ENCODE measurements around the gene SPIN2B.
"Not testable (repeated sequence)": the region's sequence is repeated elsewhere in the genome, so short reads cannot be mapped to it uniquely, and the experiment has no call there.

Gene SPIN2B

GRCh38 chrX:57117566-57117965 is 3.8 kb downstream of the SPIN2B start:
- not testable (repeated sequence) for H3K4me3 Mint-ChIP-seq, H3K27ac Mint-ChIP-seq, H3K27me3 Mint-ChIP-seq, ATAC-seq, H3K9me3 Mint-ChIP-seq
- Mint-ChIP-seq H3K36me3 (peaks cover 21% of the 10 kb centered on the region), H3K4me1 (peaks cover 24% of the 10 kb centered on the region)

GRCh38 chrX:57104921-57105398 is 16.4 kb downstream of the SPIN2B start:
- Mint-ChIP-seq H3K4me1 (no peaks in the 10 kb centered on the region), H3K4me3 (no peak overlapping the region), H3K27ac (no peak overlapping the region), H3K36me3 (peaks cover 41% of the 10 kb centered on the region), H3K9me3 (peaks cover 2% of the 10 kb centered on the region), H3K27me3 (no peaks in the 10 kb centered on the region)
- no peak for ATAC-seq

- Mint-ChIP-seq H3K27ac (no peak overlapping the region), H3K4me3 (no peak overlapping the region), H3K4me1 (no peaks in the 10 kb centered on the region), H3K9me3 (peaks cover 5% of the 10 kb centered on the region), H3K27me3 (no peaks in the 10 kb centered on the region), H3K36me3 (peaks cover 41% of the 10 kb centered on the region)
- no peak for ATAC-seq
Measured at GRCh38 chrX:57104406-57104805, 16.9 kb downstream of the SPIN2B start.

GRCh38 chrX:57103489-57103888 is 17.9 kb downstream of the SPIN2B start:
- no peak overlapping the region for H3K4me3 Mint-ChIP-seq
- no peaks in the 10 kb centered on the region for H3K4me1 Mint-ChIP-seq
- no peak for ATAC-seq
- H3K27me3 Mint-ChIP-seq, result no peaks in the 10 kb centered on the region
- H3K36me3 Mint-ChIP-seq, result peaks cover 42% of the 10 kb centered on the region
- H3K27ac Mint-ChIP-seq, result no peak overlapping the region
- peaks cover 5% of the 10 kb centered on the region for H3K9me3 Mint-ChIP-seq

GRCh38 chrX:57102918-57103317 is 18.4 kb downstream of the SPIN2B start:
- H3K9me3 Mint-ChIP-seq, H3K27ac Mint-ChIP-seq, H3K27me3 Mint-ChIP-seq, H3K4me3 Mint-ChIP-seq, ATAC-seq, H3K4me1 Mint-ChIP-seq: not testable (repeated sequence)
- peaks cover 48% of the 10 kb centered on the region for H3K36me3 Mint-ChIP-seq

- no peak for ATAC-seq
- peaks cover 70% of the 10 kb centered on the region for H3K36me3 Mint-ChIP-seq
- H3K4me3 Mint-ChIP-seq, result no peak overlapping the region
- no peaks in the 10 kb centered on the region for H3K4me1 Mint-ChIP-seq
- no peaks in the 10 kb centered on the region for H3K27me3 Mint-ChIP-seq
- no peak overlapping the region for H3K27ac Mint-ChIP-seq
- peaks cover 4% of the 10 kb centered on the region for H3K9me3 Mint-ChIP-seq
Measured at GRCh38 chrX:57083143-57083542, 38.2 kb downstream of the SPIN2B start.

GRCh38 chrX:57074458-57074857 is 46.9 kb downstream of the SPIN2B start:
- H3K27me3 Mint-ChIP-seq, result no peaks in the 10 kb centered on the region
- H3K27ac Mint-ChIP-seq, result no peak overlapping the region
- no peaks in the 10 kb centered on the region for H3K9me3 Mint-ChIP-seq
- no peak overlapping the region for H3K4me3 Mint-ChIP-seq
- H3K4me1 Mint-ChIP-seq, result no peaks in the 10 kb centered on the region
- ATAC-seq, result no peak
- H3K36me3 Mint-ChIP-seq, result peaks cover 10% of the 10 kb centered on the region

GRCh38 chrX:57070185-57070984 is 51.0 kb downstream of the SPIN2B start:
- Mint-ChIP-seq H3K27me3 (no peaks in the 10 kb centered on the region), H3K36me3 (no peaks in the 10 kb centered on the region)

More at GRCh38 chrX:57070185-57070984, 51.0 kb downstream of the SPIN2B start:
- Mint-ChIP-seq H3K27ac (no peak overlapping the region), H3K4me1 (no peaks in the 10 kb centered on the region), H3K9me3 (no peaks in the 10 kb centered on the region), H3K4me3 (no peak overlapping the region)
- no peak for ATAC-seq

Measured in stimulated activated memory B cell treated with anti-CD40 and anti-IgM and Interleukin-4, amounts not matched to agents 10 μg/mL and 1 μg/mL and 100 μg/mL, for 72 hours (primary cell).